H9 (cell line): ENCODE measurements around the gene LAMB4. TPM values are rescaled to one million over a fixed set of nuclear protein-coding genes. Genes with fewer than 3 reads are reported as not detected.

Experiments used
- DNase-seq: peaks from one replicate; pipeline ENCODE4 v3.0.0-alpha.2; 2017
- H2AFZ ChIP-seq: one replicate; pipeline ENCODE4 v1.6.1; 2013; ENCODE audit warnings: mild to moderate bottlenecking, low read length, control low read depth, moderate library complexity
- H2AK5ac ChIP-seq: 2 replicates; pipeline ENCODE4 v1.6.1; 2013; ENCODE audit warnings: low read length, control low read depth, mixed read lengths; ENCODE audit not compliant: insufficient read length
- H2BK120ac ChIP-seq: one replicate; pipeline ENCODE4 v1.6.1; 2013; ENCODE audit warnings: low read depth, mild to moderate bottlenecking, low read length, control low read depth, inconsistent platforms; ENCODE audit not compliant: poor library complexity, severe bottlenecking
- H2BK12ac ChIP-seq: 2 replicates; pipeline ENCODE4 v1.6.1; 2013; ENCODE audit warnings: low read length, control low read depth, mixed read lengths, low read depth; ENCODE audit not compliant: insufficient read length
- H2BK15ac ChIP-seq: 2 replicates; pipeline ENCODE4 v1.6.1; 2013; ENCODE audit warnings: low read depth, low read length, control low read depth
- H2BK20ac ChIP-seq: one replicate; pipeline ENCODE4 v1.6.1; 2013; ENCODE audit warnings: low read depth, mild to moderate bottlenecking, low read length, control low read depth, inconsistent platforms; ENCODE audit not compliant: poor library complexity, severe bottlenecking
- H2BK5ac ChIP-seq: 2 replicates; pipeline ENCODE4 v1.6.1; 2013; ENCODE audit warnings: low read length, control low read depth, mixed read lengths; ENCODE audit not compliant: insufficient read length
- H3K14ac ChIP-seq: 2 replicates; pipeline ENCODE4 v1.6.1; 2013; ENCODE audit warnings: low read length, control low read depth; ENCODE audit not compliant: insufficient read depth
- H3K18ac ChIP-seq: 2 replicates; pipeline ENCODE4 v1.6.1; 2013; ENCODE audit warnings: low read depth, mild to moderate bottlenecking, mixed read lengths, low read length, control low read depth; ENCODE audit not compliant: insufficient read length
- H3K23ac ChIP-seq: 2 replicates; pipeline ENCODE4 v1.6.1; 2013; ENCODE audit warnings: low read length, control low read depth, mixed read lengths, low read depth; ENCODE audit not compliant: insufficient read length
- H3K23me2 ChIP-seq: 2 replicates; pipeline ENCODE4 v1.6.1; 2013; ENCODE audit warnings: low read depth, mild to moderate bottlenecking, mixed read lengths, low read length, control low read depth; ENCODE audit not compliant: insufficient read length, poor library complexity, severe bottlenecking
- H3K27ac ChIP-seq: 2 replicates; pipeline ENCODE4 v1.5.1; 2013; ENCODE audit warnings: low read length, control low read depth, mixed read lengths, low read depth; ENCODE audit not compliant: insufficient read length
- H3K27me3 ChIP-seq: 2 replicates; pipeline ENCODE4 v1.6.1; 2013; ENCODE audit warnings: low read length, control low read depth, inconsistent platforms; ENCODE audit not compliant: insufficient read depth
- H3K4ac ChIP-seq: 2 replicates; pipeline ENCODE4 v1.6.1; 2013; ENCODE audit warnings: low read depth, mild to moderate bottlenecking, control low read depth, inconsistent platforms, low read length, moderate library complexity
- H3K4me1 ChIP-seq: 2 replicates; pipeline ENCODE4 v1.6.1; 2013; ENCODE audit warnings: low read length, control low read depth, inconsistent platforms; ENCODE audit not compliant: insufficient read depth
- H3K4me2 ChIP-seq: 2 replicates; pipeline ENCODE4 v1.6.1; 2013; ENCODE audit warnings: low read length, control low read depth, mixed read lengths; ENCODE audit not compliant: insufficient read length, insufficient read depth
- H3K56ac ChIP-seq: 2 replicates; pipeline ENCODE4 v1.6.1; 2013; ENCODE audit warnings: low read depth, mild to moderate bottlenecking, mixed read lengths, low read length, control low read depth; ENCODE audit not compliant: insufficient read length
- H3K79me1 ChIP-seq: 2 replicates; pipeline ENCODE4 v1.6.1; 2013; ENCODE audit warnings: low read depth, mild to moderate bottlenecking, moderate library complexity, low read length, control low read depth, inconsistent platforms; ENCODE audit not compliant: insufficient read depth, poor library complexity, severe bottlenecking
- H3K79me2 ChIP-seq: 2 replicates; pipeline ENCODE4 v1.6.1; 2013; ENCODE audit warnings: low read length, control low read depth, inconsistent platforms; ENCODE audit not compliant: insufficient read depth
- H3K9ac ChIP-seq: 2 replicates; pipeline ENCODE4 v1.6.1; 2013; ENCODE audit warnings: low read length, control low read depth, mixed read lengths; ENCODE audit not compliant: insufficient read length; ENCODE audit errors: extremely low read depth
- H3K9me3 ChIP-seq: one replicate; pipeline ENCODE4 v1.6.1; 2013; ENCODE audit warnings: low read depth, low read length, inconsistent platforms; ENCODE audit not compliant: control insufficient read depth
- H3T11ph ChIP-seq: one replicate; pipeline ENCODE4 v1.6.1; 2013; ENCODE audit warnings: mild to moderate bottlenecking, low read length, control low read depth, inconsistent platforms
- H4K20me1 ChIP-seq: one replicate; pipeline ENCODE4 v1.6.1; 2013; ENCODE audit not compliant: control insufficient read depth, insufficient read length, insufficient read depth
- H4K5ac ChIP-seq: 2 replicates; pipeline ENCODE4 v1.6.1; 2013; ENCODE audit warnings: low read depth, mild to moderate bottlenecking, mixed read lengths, low read length, control low read depth; ENCODE audit not compliant: insufficient read length
- H4K8ac ChIP-seq: replicated peaks from 2 replicates; pipeline ENCODE4 v1.6.1; 2013; ENCODE audit warnings: low read length, control low read depth, mixed read lengths, low read depth; ENCODE audit not compliant: insufficient read length
- H4K91ac ChIP-seq: 2 replicates; pipeline ENCODE4 v1.6.1; 2013; ENCODE audit warnings: low read depth, mild to moderate bottlenecking, moderate library complexity, mixed read lengths, low read length, control low read depth; ENCODE audit not compliant: insufficient read length
- H3K27ac Mint-ChIP-seq, 3 experiments: 2 replicates in 2 of 3; 3 replicates in 1 of 3; pipeline ENCODE4 v1.8.0; 2020 to 2021; ENCODE audit warnings: mixed read lengths in 3 of 3, mild to moderate bottlenecking in 1 of 3, moderate library complexity in 1 of 3
- H3K27me3 Mint-ChIP-seq: 2 replicates; pipeline ENCODE4 v1.8.0; 2021; ENCODE audit warnings: low read depth, mild to moderate bottlenecking, moderate library complexity, mixed read lengths
- H3K36me3 Mint-ChIP-seq, 3 experiments: 2 replicates in 2 of 3; 3 replicates in 1 of 3; pipeline ENCODE4 v1.8.0; 2020 to 2021; ENCODE audit warnings: low read depth in 3 of 3, mixed read lengths in 3 of 3; ENCODE audit not compliant: insufficient read depth in 1 of 3
- H3K4me1 Mint-ChIP-seq, 2 experiments: 2 replicates each; pipeline ENCODE4 v1.8.0; 2020; ENCODE audit warnings: mixed read lengths in 2 of 2
- H3K4me3 Mint-ChIP-seq, 2 experiments: 2 replicates in 1 of 2; 3 replicates in 1 of 2; pipeline ENCODE4 v1.8.0; 2020 to 2021; ENCODE audit warnings: mild to moderate bottlenecking in 2 of 2, mixed read lengths in 2 of 2, moderate library complexity in 1 of 2
- H3K9me3 Mint-ChIP-seq, 2 experiments: 2 replicates in 1 of 2; 3 replicates in 1 of 2; pipeline ENCODE4 v1.8.0; 2020; ENCODE audit warnings: mild to moderate bottlenecking in 2 of 2, mixed read lengths in 2 of 2, moderate library complexity in 1 of 2
- WGBS: extraction: QIAGEN DNeasy Blood & Tissue Kit; methylation state at CpG from one replicate; pipeline ENCODE4 v1.1.7; 2013; ENCODE audit warnings: missing lambda C conversion rate, low lambda C conversion rate, mixed read lengths; ENCODE audit not compliant: insufficient read length; ENCODE audit errors: extremely low coverage; 5-methylcytosine and 5-hydroxymethylcytosine counted together
- total RNA-seq: library from RNA; stranded (reverse); gene quantifications from 2 replicates; pipeline ENCODE4 v1.2.1, GENCODE V29; 2021
- TF ChIP-seq, protein P1 (sequence below): fragments of 200-600 bp; sonication (generic); conservative IDR thresholded peaks from 3 replicates; pipeline ENCODE4 v1.8.0; 2021; ENCODE audit warnings: antibody characterized with exemption, mild to moderate bottlenecking

LAMB4 gene
- total RNA-seq, 1 experiment from 2014 or later = not detected

DNA sequence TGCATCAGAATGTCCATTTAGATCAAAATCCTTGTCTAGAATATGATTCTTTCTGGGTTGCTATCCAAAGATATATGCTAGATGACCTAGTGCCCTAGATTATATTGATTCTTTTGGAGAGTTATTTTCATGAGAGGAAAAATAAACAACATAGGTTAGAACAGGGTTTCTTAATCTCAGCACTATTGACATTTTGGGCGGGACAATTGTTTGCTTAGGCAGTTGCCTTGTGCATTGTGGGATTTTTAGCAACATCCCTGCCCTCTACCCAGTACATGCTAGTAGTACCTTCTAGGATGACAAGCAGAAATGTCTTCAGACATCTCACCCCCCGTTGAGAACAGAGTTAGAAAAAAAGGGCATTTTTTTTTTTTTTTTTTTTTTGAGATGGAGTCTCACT, 102.0 kb downstream of the LAMB4 start:
- Histone ChIP-seq H2BK120ac (no peak overlapping the region), H3K14ac (no peak overlapping the region), H3T11ph (no peak overlapping the region), H2AK5ac (no peak overlapping the region), H2BK20ac (no peak overlapping the region), H3K4ac (no peak overlapping the region), H3K18ac (no peak overlapping the region), H3K23me2 (no peaks in the 10 kb centered on the region), H2BK5ac (no peak overlapping the region), H4K5ac (no peak overlapping the region), H3K23ac (no peak overlapping the region), H2BK12ac (no peak overlapping the region), H3K4me2 (no peak overlapping the region), H2AFZ (no peak overlapping the region), H3K4me1 (no peaks in the 10 kb centered on the region), H3K79me2 (no peaks in the 10 kb centered on the region), H3K56ac (no peak overlapping the region), H3K27ac (no peak overlapping the region), H4K91ac (no peak overlapping the region), H4K20me1 (no peaks in the 10 kb centered on the region), H2BK15ac (no peak overlapping the region), H4K8ac (no peak overlapping the region), H3K9me3 (no peaks in the 10 kb centered on the region), H3K9ac (no peak overlapping the region), H3K27me3 (no peaks in the 10 kb centered on the region), H3K79me1 (no peaks in the 10 kb centered on the region)
- Mint-ChIP-seq H3K36me3 (no peaks in the 10 kb centered on the region), H3K4me1 (peaks cover 0 to 11% of the 10 kb centered on the region in 2 experiments; a peak in 2 of 4 replicates), H3K27ac (no peak overlapping the region), H3K27me3 (peaks cover 6% of the 10 kb centered on the region), H3K9me3 (no peaks in the 10 kb centered on the region), H3K4me3 (no peak overlapping the region)
- no CpG with 5 or more reads among the region's 2 CpGs for WGBS
- no peak for DNase-seq
- TF ChIP-seq, protein P1, sequence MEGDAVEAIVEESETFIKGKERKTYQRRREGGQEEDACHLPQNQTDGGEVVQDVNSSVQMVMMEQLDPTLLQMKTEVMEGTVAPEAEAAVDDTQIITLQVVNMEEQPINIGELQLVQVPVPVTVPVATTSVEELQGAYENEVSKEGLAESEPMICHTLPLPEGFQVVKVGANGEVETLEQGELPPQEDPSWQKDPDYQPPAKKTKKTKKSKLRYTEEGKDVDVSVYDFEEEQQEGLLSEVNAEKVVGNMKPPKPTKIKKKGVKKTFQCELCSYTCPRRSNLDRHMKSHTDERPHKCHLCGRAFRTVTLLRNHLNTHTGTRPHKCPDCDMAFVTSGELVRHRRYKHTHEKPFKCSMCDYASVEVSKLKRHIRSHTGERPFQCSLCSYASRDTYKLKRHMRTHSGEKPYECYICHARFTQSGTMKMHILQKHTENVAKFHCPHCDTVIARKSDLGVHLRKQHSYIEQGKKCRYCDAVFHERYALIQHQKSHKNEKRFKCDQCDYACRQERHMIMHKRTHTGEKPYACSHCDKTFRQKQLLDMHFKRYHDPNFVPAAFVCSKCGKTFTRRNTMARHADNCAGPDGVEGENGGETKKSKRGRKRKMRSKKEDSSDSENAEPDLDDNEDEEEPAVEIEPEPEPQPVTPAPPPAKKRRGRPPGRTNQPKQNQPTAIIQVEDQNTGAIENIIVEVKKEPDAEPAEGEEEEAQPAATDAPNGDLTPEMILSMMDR = no peak
